IPS-18c (cell line): ENCODE data around the gene SHANK2.

Source experiments
- H3K4me3 ChIP-seq: 2 replicates; pipeline ENCODE4 v1.7.0; 2013; ENCODE audit warnings: low read depth, mild to moderate bottlenecking, low read length, moderate library complexity; ENCODE audit not compliant: insufficient read depth
- H3K9me3 ChIP-seq: one replicate; pipeline ENCODE4 v1.6.1; 2013; ENCODE audit warnings: mild to moderate bottlenecking, low read length, moderate library complexity; ENCODE audit not compliant: control insufficient read depth, insufficient read depth

Gene SHANK2

GRCh38 chr11:71279916-71280645 is 27.7 kb upstream of the SHANK2 start:
- H3K9me3 ChIP-seq, result no peaks in the 10 kb centered on the region
- H3K4me3 ChIP-seq, result no peak overlapping the region

GRCh38 chr11:71272161-71272560 is 19.8 kb upstream of the SHANK2 start:
- no peak overlapping the region for H3K4me3 ChIP-seq

DNA sequence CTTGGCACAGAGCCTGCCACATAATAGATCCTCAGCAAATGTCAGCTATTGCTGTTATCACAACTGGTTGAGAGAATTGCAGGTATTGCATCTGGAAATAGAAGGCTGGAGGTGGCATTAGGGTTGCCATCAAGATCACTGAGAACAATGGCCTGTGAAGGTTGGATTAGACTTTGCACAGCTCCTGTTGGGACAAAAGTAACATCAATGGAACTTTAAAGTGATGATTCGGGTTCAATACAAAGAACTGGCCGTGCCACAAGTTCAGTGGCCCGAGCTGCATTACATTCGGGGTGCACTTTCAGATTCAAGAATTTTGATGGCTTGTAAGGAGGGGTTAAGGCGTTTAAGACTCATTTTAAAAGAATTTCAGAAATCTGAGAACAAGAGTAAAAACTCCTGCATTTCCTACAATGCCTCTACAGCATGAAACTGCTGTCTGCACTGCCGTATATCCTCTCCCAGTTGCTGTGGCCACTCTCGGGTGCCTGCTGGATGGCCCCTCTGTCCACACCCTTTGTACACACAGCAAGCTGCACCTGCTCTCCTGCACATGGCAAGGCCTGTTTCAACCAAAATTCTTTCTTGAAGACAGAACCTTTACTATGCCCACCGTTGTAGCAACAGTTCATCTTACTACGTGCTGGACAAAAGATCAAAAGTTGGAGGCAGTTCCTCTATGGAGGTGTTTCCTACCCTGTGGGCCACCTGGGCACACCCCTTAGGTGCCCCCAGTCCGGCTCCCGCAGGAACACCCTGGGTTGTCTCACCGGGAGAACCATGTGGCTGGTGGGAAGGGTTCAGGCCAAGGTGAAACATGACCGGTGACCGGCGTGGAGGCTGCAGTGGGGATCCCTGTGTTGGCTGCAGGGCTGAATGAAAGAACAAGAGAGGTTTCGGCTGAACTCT is 17.5 kb upstream of the SHANK2 start:
- H3K4me3 ChIP-seq, result no peak overlapping the region

More at GRCh38 chr11:71272161-71272560, 19.8 kb upstream of the SHANK2 start:
- H3K9me3 ChIP-seq, result peaks cover 2% of the 10 kb centered on the region

DNA sequence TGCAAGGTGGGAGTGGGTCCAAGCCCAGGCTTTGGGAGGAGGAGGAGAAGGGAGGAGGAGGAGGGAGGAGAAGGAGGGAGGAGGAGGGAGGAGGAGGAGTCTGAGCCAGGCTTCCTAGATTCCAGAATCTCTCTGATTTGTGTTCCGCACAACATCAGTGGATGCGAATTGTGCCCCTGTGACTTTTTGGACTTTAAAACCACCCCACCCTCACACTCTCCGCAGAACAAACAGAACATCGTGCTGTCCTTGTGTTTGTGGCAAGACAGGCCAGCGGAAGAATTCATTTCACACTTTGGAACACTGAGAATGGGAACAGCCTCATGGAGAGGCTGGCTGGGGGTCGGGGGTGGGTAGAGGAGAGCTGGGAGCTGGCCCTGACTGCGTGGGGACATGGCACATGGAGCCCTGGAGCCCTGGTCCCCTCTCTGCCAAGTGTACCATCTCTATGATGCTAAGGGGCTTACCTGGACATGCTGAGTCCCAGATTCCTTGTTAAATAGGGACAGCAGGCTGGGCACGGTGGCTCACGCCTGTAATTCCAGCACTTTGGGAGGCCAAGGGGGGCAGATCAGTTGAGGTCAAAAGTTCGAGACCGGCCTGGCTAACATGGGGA is 16.4 kb upstream of the SHANK2 start:
- Histone ChIP-seq H3K4me3 (no peak overlapping the region), H3K9me3 (peaks cover 2% of the 10 kb centered on the region)

More for the DNA sequence above, 17.5 kb upstream of the SHANK2 start:
- H3K9me3 ChIP-seq, result peaks cover 2% of the 10 kb centered on the region

DNA sequence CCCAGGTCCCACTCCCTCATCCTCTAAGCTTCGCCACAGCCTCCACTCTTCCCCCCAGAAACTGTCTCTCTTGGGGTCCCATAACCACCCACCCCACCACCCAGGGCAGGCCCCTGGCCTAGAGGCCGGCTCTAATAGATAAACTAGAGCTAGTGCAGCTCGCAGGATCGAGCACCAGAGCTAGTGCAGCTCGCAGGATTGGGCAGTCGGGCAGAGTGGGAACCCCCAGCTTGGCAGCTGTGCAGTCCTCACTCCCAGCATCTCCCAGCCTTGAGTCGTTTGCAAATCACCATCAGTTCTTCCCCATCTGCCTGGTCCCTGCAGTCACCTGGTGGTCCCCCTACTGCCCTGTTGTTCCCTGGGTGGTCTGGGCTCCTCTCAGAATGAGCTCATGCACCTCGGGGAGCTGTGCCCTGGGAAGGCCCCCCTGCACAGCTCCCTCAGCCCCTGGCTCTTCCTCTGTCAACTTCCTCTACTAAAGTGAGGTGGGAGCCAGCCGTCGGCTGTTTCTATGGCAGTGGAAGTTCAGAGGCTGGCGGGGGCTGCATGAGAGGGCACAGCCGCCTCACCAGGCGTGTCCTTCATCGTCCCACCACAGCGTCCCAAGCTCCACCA is 15.5 kb upstream of the SHANK2 start:
- H3K9me3 ChIP-seq, result no peaks in the 10 kb centered on the region
- H3K4me3 ChIP-seq, result no peak overlapping the region

- H3K4me3 ChIP-seq, result no peak overlapping the region
- no peaks in the 10 kb centered on the region for H3K9me3 ChIP-seq
These were observed 13.9 kb upstream of the SHANK2 start for GRCh38 chr11:71266114-71266833.

DNA sequence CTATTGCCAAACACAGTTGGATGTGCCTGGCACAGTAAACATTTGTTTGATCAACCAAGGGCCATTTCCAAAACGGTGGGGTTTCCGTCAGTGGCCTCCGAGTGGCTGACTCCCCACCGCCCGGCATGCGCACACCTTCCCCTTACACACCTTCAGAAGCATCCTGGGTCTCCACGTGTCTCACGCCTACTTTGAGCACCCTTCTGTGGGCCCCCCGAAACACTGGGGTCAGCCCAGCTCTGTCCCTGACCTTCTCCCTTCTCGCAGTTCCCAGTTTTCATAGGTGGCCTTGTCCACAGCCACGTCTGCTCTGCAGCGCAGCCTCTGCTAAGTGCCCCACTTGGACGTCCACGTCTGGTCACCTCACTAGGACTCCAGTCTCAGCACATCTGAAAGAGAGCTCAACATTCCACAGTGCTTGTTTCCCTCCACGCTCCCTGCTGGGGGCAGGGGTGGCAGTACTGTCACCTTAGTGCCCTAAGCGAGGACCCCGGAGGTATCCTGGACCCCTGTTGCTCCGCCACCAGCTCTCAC is 13.2 kb upstream of the SHANK2 start:
- H3K4me3 ChIP-seq, result no peak overlapping the region
- no peaks in the 10 kb centered on the region for H3K9me3 ChIP-seq

DNA sequence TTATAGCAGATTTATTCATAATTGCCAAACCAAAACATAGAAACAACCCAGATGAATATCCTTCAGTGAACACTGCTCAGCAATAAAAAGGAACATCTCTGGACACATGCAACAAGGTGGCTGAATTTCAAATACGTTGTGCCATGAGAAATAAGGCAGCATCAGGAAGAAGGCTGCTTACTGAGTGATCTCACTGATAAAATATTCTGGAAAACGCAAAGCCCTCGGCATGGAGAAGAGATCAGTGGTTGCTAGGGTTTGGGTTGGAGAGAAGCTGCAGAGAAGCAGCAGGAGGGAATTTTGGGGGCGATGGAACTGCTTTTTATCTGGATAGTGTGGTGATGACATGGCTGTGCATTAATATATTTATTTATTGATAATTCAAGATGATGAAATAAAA is 11.0 kb upstream of the SHANK2 start:
- Histone ChIP-seq H3K9me3 (peaks cover 4% of the 10 kb centered on the region), H3K4me3 (no peak overlapping the region)

- H3K9me3 ChIP-seq, result peaks cover 4% of the 10 kb centered on the region
These were observed 3.6 kb upstream of the SHANK2 start for GRCh38 chr11:71255800-71256479.

DNA sequence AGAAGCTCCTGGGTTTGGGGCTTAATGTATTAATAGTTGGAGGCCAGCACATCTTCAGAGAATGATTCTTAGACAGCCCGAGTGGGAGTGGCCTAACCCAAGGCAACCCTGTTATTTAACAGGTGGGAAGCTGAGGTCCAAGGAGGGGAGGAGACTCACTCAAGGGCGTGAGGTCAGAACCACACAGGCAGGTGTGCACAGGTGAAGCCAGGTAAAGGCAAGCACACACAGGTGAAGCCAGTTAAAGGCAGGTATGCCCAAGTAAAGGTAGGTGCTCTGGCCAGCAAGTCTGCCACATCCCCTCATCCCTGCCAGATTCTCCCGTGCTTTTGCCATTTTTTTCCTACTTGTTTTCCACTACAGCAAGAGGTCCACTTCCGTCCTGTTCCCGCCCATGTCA is 2.9 kb upstream of the SHANK2 start:
- peaks cover 4% of the 10 kb centered on the region for H3K9me3 ChIP-seq

More at GRCh38 chr11:71255800-71256479, 3.6 kb upstream of the SHANK2 start:
- no peak overlapping the region for H3K4me3 ChIP-seq

GRCh38 chr11:71253794-71254193 is 1.4 kb upstream of the SHANK2 start:
- H3K4me3 ChIP-seq, result no peak overlapping the region

More for the DNA sequence above, 2.9 kb upstream of the SHANK2 start:
- no peak overlapping the region for H3K4me3 ChIP-seq

GRCh38 chr11:71252770-71253730 is 673 bp upstream of the SHANK2 start:
- H3K4me3 ChIP-seq, result peak overlapping the region; percentile 65
- H3K9me3 ChIP-seq, result no peaks in the 10 kb centered on the region

More at GRCh38 chr11:71253794-71254193, 1.4 kb upstream of the SHANK2 start:
- H3K9me3 ChIP-seq, result no peaks in the 10 kb centered on the region

- H3K4me3 ChIP-seq, result peak overlapping the region; percentile 74
- H3K9me3 ChIP-seq, result no peaks in the 10 kb centered on the region
These were observed 562 bp downstream of the SHANK2 start for GRCh38 chr11:71251761-71252268.

- no peaks in the 10 kb centered on the region for H3K9me3 ChIP-seq
- H3K4me3 ChIP-seq, result peak overlapping the region; percentile 74
These were observed 1.1 kb downstream of the SHANK2 start for GRCh38 chr11:71251151-71251721.
